ENCODE measurements around the gene PIP4K2B. TPM values are rescaled to one million over a fixed set of nuclear protein-coding genes. Genes with fewer than 3 reads are reported as not detected.

The PIP4K2B gene
- total and polyA plus RNA-seq, 9 of the 15 experiments (the other 6 are each of a cell fraction or from before 2014, with no cell fraction given) = 3.7 to 29.9 (median 23.0) TPM

DNA sequence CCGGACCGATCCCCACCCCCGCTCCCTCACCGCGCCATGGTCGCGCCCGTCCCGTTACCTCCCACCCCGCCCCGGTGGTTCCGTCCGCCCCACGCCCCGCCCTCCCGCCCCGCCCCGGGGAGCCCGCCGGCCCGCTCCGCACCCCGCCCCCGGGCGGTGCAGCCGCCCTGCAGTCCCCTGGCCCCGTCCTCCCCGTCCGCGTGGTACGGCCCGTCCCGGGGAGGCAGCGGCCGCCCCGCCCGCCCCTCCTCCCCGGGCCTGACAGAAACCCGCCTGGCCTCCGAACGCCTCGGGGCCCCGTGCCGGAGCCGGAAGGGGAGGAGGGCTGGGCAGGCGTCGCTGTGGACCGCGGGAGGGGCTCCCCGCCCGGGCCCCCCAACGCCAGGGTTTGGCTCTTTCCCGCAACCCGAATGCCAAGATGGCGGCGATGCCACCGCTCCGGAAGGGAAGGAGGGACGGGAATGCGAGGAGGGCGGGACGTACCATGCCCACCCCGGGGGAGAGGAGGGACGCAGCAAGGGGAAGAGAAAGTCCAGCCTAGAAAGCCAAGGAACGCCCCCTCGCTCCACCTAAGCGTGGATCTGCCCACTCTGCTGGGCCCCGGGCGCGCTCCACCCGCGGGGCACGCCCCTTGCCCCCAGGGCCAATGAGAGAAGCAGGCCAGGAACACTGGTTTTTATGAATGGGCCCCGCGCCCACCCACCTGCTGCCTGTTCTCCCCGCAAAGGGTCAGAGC is at the start of gene PIP4K2B (continued):
- TF ChIP-seq JUNB (CRISPR knock-in tag; conservative IDR thresholded peaks at IDR 0.05) (no peak), ZNF263 (CRISPR knock-in tag; IDR thresholded peaks at IDR 0.05; ENCODE audit: borderline replicate concordance) (peak; percentile 47; the same call in 1 of the 2 replicates), CHCHD3 (CRISPR knock-in tag; IDR thresholded peaks at IDR 0.05) (no peak), ETV5 (CRISPR knock-in tag; IDR thresholded peaks at IDR 0.05; ENCODE audit: low read depth) (peak; percentile 23; the same call in 1 of the 2 replicates), HNRNPLL (IDR thresholded peaks at IDR 0.05; ENCODE audit: low read depth, low read length, poor library complexity, severe bottlenecking) (peak; percentile 17), HSF4 (CRISPR knock-in tag; IDR thresholded peaks at IDR 0.05; ENCODE audit: borderline replicate concordance) (no peak), GABPB1 (CRISPR knock-in tag; IDR thresholded peaks at IDR 0.05) (peak; percentile 94), ELF4 (CRISPR knock-in tag; IDR thresholded peaks at IDR 0.05) (no peak), ZNF165 (CRISPR knock-in tag; IDR thresholded peaks at IDR 0.05; ENCODE audit: borderline replicate concordance) (no peak), ERF (CRISPR knock-in tag; IDR thresholded peaks at IDR 0.05) (peak; percentile 56; the same call in 1 of the 2 replicates), TAF9B (IDR thresholded peaks at IDR 0.05; ENCODE audit: partially characterized antibody) (no peak), ZNF121 (CRISPR knock-in tag; conservative IDR thresholded peaks at IDR 0.05) (no peak), KDM2B (CRISPR knock-in tag; IDR thresholded peaks at IDR 0.05) (no peak), ADNP (tag; IDR thresholded peaks at IDR 0.05) (no peak), STAT5B (CRISPR knock-in tag; IDR thresholded peaks at IDR 0.05) (no peak), XRCC4 (IDR thresholded peaks at IDR 0.05; ENCODE audit: extremely low read depth, insufficient read depth, insufficient read length) (no peak), RHOXF2B (CRISPR knock-in tag; conservative IDR thresholded peaks at IDR 0.05) (no peak)
- TF ChIP-seq, protein P1, sequence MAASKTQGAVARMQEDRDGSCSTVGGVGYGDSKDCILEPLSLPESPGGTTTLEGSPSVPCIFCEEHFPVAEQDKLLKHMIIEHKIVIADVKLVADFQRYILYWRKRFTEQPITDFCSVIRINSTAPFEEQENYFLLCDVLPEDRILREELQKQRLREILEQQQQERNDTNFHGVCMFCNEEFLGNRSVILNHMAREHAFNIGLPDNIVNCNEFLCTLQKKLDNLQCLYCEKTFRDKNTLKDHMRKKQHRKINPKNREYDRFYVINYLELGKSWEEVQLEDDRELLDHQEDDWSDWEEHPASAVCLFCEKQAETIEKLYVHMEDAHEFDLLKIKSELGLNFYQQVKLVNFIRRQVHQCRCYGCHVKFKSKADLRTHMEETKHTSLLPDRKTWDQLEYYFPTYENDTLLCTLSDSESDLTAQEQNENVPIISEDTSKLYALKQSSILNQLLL (CRISPR knock-in tag; IDR thresholded peaks at IDR 0.05; ENCODE audit: borderline replicate concordance) = no peak
- TF ChIP-seq, protein P2, sequence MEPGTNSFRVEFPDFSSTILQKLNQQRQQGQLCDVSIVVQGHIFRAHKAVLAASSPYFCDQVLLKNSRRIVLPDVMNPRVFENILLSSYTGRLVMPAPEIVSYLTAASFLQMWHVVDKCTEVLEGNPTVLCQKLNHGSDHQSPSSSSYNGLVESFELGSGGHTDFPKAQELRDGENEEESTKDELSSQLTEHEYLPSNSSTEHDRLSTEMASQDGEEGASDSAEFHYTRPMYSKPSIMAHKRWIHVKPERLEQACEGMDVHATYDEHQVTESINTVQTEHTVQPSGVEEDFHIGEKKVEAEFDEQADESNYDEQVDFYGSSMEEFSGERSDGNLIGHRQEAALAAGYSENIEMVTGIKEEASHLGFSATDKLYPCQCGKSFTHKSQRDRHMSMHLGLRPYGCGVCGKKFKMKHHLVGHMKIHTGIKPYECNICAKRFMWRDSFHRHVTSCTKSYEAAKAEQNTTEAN (CRISPR knock-in tag; IDR thresholded peaks at IDR 0.05) = no peak
- TF ChIP-seq, protein P3, sequence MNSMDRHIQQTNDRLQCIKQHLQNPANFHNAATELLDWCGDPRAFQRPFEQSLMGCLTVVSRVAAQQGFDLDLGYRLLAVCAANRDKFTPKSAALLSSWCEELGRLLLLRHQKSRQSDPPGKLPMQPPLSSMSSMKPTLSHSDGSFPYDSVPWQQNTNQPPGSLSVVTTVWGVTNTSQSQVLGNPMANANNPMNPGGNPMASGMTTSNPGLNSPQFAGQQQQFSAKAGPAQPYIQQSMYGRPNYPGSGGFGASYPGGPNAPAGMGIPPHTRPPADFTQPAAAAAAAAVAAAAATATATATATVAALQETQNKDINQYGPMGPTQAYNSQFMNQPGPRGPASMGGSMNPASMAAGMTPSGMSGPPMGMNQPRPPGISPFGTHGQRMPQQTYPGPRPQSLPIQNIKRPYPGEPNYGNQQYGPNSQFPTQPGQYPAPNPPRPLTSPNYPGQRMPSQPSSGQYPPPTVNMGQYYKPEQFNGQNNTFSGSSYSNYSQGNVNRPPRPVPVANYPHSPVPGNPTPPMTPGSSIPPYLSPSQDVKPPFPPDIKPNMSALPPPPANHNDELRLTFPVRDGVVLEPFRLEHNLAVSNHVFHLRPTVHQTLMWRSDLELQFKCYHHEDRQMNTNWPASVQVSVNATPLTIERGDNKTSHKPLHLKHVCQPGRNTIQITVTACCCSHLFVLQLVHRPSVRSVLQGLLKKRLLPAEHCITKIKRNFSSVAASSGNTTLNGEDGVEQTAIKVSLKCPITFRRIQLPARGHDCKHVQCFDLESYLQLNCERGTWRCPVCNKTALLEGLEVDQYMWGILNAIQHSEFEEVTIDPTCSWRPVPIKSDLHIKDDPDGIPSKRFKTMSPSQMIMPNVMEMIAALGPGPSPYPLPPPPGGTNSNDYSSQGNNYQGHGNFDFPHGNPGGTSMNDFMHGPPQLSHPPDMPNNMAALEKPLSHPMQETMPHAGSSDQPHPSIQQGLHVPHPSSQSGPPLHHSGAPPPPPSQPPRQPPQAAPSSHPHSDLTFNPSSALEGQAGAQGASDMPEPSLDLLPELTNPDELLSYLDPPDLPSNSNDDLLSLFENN (IDR thresholded peaks at IDR 0.05; ENCODE audit: low read depth in 2 of 2, low read length in 2 of 2) = no peak; a peak in 1 of 4 replicates
- TF ChIP-seq, protein P4, sequence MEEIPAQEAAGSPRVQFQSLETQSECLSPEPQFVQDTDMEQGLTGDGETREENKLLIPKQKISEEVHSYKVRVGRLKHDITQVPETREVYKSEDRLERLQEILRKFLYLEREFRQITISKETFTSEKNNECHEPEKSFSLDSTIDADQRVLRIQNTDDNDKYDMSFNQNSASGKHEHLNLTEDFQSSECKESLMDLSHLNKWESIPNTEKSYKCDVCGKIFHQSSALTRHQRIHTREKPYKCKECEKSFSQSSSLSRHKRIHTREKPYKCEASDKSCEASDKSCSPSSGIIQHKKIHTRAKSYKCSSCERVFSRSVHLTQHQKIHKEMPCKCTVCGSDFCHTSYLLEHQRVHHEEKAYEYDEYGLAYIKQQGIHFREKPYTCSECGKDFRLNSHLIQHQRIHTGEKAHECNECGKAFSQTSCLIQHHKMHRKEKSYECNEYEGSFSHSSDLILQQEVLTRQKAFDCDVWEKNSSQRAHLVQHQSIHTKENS (CRISPR knock-in tag; IDR thresholded peaks at IDR 0.05) = 0 out of 2 replicates have a peak, but pooled peaks have one; percentile 38
